Measurements from ENCODE around the gene CD180. TPM values are rescaled to one million over a fixed set of nuclear protein-coding genes. Genes with fewer than 3 reads are reported as not detected.

The CD180 gene
- not detected in 2 replicates for total RNA-seq

GRCh38 chr5:67196537-67197059 lies at the start of gene CD180:
Gene CD180 (minus strand): TSS chr5:67196799. CDS start chr5:67196641, 158 bp downstream.

Measured in placental epithelial cell (primary cell).